ENCODE measurements around the gene GSG1. TPM values are rescaled to one million over a fixed set of nuclear protein-coding genes. Genes with fewer than 3 reads are reported as not detected.

The GSG1 gene
- total RNA-seq, 1 donor: 0.36 TPM

- TF ChIP-seq CTCF (IDR thresholded peaks at IDR 0.05; ENCODE audit: extremely low read depth, low read depth, low read length): no peak
- H3K9me3 ChIP-seq (ENCODE audit: low read depth, low read length): no peaks in the 10 kb centered on the region
- H3K27ac ChIP-seq (ENCODE audit: low read depth, low read length): no peak overlapping the region
- H4K20me1 ChIP-seq (ENCODE audit: insufficient read depth, low read length): no peaks in the 10 kb centered on the region
- no peak for DNase-seq (ENCODE audit: insufficient read length, low spot score, missing footprints)
- H3K27me3 ChIP-seq (ENCODE audit: insufficient read depth, low read length): no peaks in the 10 kb centered on the region
- peaks cover 23% of the 10 kb centered on the region for H3K4me1 ChIP-seq (ENCODE audit: insufficient read depth, low read length)
- no peak overlapping the region for H3K4me2 ChIP-seq (ENCODE audit: insufficient read depth, low read length)
- no peak overlapping the region for H3K4me3 ChIP-seq (ENCODE audit: insufficient read depth, low read length)
- H3K79me2 ChIP-seq (ENCODE audit: insufficient read depth, low read length): no peaks in the 10 kb centered on the region
- no peak overlapping the region for H2AFZ ChIP-seq (ENCODE audit: low read length)
- H3K36me3 ChIP-seq (ENCODE audit: insufficient read depth, low read length): no peaks in the 10 kb centered on the region
Measured at GRCh38 chr12:13133886-13134285, 30.4 kb upstream of the GSG1 start.

GRCh38 chr12:13130981-13131380 lies 27.5 kb upstream of the GSG1 start:
- Histone ChIP-seq H3K9me3 (ENCODE audit: low read depth, low read length) (no peaks in the 10 kb centered on the region), H3K4me1 (ENCODE audit: insufficient read depth, low read length) (peaks cover 12% of the 10 kb centered on the region), H3K36me3 (ENCODE audit: insufficient read depth, low read length) (no peaks in the 10 kb centered on the region), H3K4me2 (ENCODE audit: insufficient read depth, low read length) (peak overlapping the region; percentile 42), H3K27ac (ENCODE audit: low read depth, low read length) (no peak overlapping the region), H3K27me3 (ENCODE audit: insufficient read depth, low read length) (no peaks in the 10 kb centered on the region), H3K79me2 (ENCODE audit: insufficient read depth, low read length) (no peaks in the 10 kb centered on the region), H4K20me1 (ENCODE audit: insufficient read depth, low read length) (no peaks in the 10 kb centered on the region), H2AFZ (ENCODE audit: low read length) (no peak overlapping the region), H3K4me3 (ENCODE audit: insufficient read depth, low read length) (no peak overlapping the region)
- no peak for DNase-seq (ENCODE audit: insufficient read length, low spot score, missing footprints)
- no peak for TF ChIP-seq CTCF (IDR thresholded peaks at IDR 0.05; ENCODE audit: extremely low read depth, low read depth, low read length)

GRCh38 chr12:13128291-13128965 lies 25.0 kb upstream of the GSG1 start:
- no peaks in the 10 kb centered on the region for H4K20me1 ChIP-seq (ENCODE audit: insufficient read depth, low read length)
- H3K4me3 ChIP-seq (ENCODE audit: insufficient read depth, low read length): no peak overlapping the region
- DNase-seq (ENCODE audit: insufficient read length, low spot score, missing footprints): no peak
- H3K79me2 ChIP-seq (ENCODE audit: insufficient read depth, low read length): no peaks in the 10 kb centered on the region
- H2AFZ ChIP-seq (ENCODE audit: low read length): no peak overlapping the region
- H3K4me2 ChIP-seq (ENCODE audit: insufficient read depth, low read length): no peak overlapping the region
- no peaks in the 10 kb centered on the region for H3K27me3 ChIP-seq (ENCODE audit: insufficient read depth, low read length)
- H3K9me3 ChIP-seq (ENCODE audit: low read depth, low read length): no peaks in the 10 kb centered on the region
- H3K4me1 ChIP-seq (ENCODE audit: insufficient read depth, low read length): peaks cover 15% of the 10 kb centered on the region
- TF ChIP-seq CTCF (IDR thresholded peaks at IDR 0.05; ENCODE audit: extremely low read depth, low read depth, low read length): no peak
- H3K36me3 ChIP-seq (ENCODE audit: insufficient read depth, low read length): no peaks in the 10 kb centered on the region
- H3K27ac ChIP-seq (ENCODE audit: low read depth, low read length): no peak overlapping the region

GRCh38 chr12:13127444-13127843 lies 24.0 kb upstream of the GSG1 start:
- Histone ChIP-seq H3K4me2 (ENCODE audit: insufficient read depth, low read length) (no peak overlapping the region), H3K27me3 (ENCODE audit: insufficient read depth, low read length) (no peaks in the 10 kb centered on the region), H3K27ac (ENCODE audit: low read depth, low read length) (no peak overlapping the region), H3K36me3 (ENCODE audit: insufficient read depth, low read length) (no peaks in the 10 kb centered on the region), H4K20me1 (ENCODE audit: insufficient read depth, low read length) (no peaks in the 10 kb centered on the region), H3K4me3 (ENCODE audit: insufficient read depth, low read length) (no peak overlapping the region), H2AFZ (ENCODE audit: low read length) (no peak overlapping the region), H3K4me1 (ENCODE audit: insufficient read depth, low read length) (peaks cover 15% of the 10 kb centered on the region), H3K9me3 (ENCODE audit: low read depth, low read length) (no peaks in the 10 kb centered on the region), H3K79me2 (ENCODE audit: insufficient read depth, low read length) (no peaks in the 10 kb centered on the region)
- no peak for TF ChIP-seq CTCF (IDR thresholded peaks at IDR 0.05; ENCODE audit: extremely low read depth, low read depth, low read length)
- no peak for DNase-seq (ENCODE audit: insufficient read length, low spot score, missing footprints)

Measured in osteoblast (primary cell).